ENCODE data around the gene OR52E2. TPM values are rescaled to one million over a fixed set of nuclear protein-coding genes. Genes with fewer than 3 reads are reported as not detected.

OR52E2 gene
- polyA plus RNA-seq, 2 of the 4 experiments (the other 2 are of a cell fraction), result not detected

DNA sequence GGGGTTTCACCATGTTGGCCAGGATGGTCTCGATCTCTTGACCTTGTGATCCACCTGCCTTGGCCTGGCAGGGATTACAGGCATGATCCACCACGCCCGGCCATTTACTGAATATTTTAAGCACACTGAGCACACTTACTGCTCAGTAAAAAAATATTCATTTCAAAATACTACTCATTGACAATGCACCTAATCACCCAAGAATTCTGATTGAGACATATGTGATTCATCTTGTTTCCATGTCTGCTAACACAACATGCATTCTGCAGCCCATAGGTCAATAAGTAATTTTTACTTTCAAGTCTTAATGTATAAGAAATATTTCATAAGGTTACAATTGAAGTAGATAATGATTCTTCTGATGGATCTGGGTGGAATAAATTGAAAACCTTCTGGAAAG lies 17.3 kb downstream of the OR52E2 start:
- no peak overlapping the region for H3K4me2 ChIP-seq
- no peaks in the 10 kb centered on the region for H3K9me3 ChIP-seq
- DNase-seq (ENCODE audit: low read depth in 1 of 2, low spot score in 1 of 2), result no peak
- H3K4me3 ChIP-seq, result no peak overlapping the region
- TF ChIP-seq, protein P1, sequence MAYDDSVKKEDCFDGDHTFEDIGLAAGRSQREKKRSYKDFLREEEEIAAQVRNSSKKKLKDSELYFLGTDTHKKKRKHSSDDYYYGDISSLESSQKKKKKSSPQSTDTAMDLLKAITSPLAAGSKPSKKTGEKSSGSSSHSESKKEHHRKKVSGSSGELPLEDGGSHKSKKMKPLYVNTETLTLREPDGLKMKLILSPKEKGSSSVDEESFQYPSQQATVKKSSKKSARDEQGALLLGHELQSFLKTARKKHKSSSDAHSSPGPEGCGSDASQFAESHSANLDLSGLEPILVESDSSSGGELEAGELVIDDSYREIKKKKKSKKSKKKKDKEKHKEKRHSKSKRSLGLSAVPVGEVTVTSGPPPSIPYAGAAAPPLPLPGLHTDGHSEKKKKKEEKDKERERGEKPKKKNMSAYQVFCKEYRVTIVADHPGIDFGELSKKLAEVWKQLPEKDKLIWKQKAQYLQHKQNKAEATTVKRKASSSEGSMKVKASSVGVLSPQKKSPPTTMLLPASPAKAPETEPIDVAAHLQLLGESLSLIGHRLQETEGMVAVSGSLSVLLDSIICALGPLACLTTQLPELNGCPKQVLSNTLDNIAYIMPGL (CRISPR knock-in tag; IDR thresholded peaks at IDR 0.05; ENCODE audit: borderline replicate concordance), result no peak
- TF ChIP-seq, protein P2, sequence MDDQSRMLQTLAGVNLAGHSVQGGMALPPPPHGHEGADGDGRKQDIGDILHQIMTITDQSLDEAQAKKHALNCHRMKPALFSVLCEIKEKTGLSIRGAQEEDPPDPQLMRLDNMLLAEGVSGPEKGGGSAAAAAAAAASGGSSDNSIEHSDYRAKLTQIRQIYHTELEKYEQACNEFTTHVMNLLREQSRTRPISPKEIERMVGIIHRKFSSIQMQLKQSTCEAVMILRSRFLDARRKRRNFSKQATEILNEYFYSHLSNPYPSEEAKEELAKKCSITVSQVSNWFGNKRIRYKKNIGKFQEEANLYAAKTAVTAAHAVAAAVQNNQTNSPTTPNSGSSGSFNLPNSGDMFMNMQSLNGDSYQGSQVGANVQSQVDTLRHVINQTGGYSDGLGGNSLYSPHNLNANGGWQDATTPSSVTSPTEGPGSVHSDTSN (IDR thresholded peaks at IDR 0.05), result no peak
- TF ChIP-seq EHF (CRISPR knock-in tag; IDR thresholded peaks at IDR 0.05) (no peak), ZNF302 (CRISPR knock-in tag; IDR thresholded peaks at IDR 0.05) (no peak), HEYL (CRISPR knock-in tag; IDR thresholded peaks at IDR 0.05) (no peak), NPAS2 (CRISPR knock-in tag; IDR thresholded peaks at IDR 0.05; ENCODE audit: borderline replicate concordance) (no peak), FOXS1 (CRISPR knock-in tag; IDR thresholded peaks at IDR 0.05) (no peak)
- ChIA-PET CTCF (no interaction called here), POLR2A (no interaction called here)
- 5% methylated on average over 3 of the region's 3 CpGs for WGBS (ENCODE audit: missing lambda C conversion rate)
- no peaks in the 10 kb centered on the region for H3K4me1 ChIP-seq
- H3K27ac ChIP-seq, result no peak overlapping the region
- no peak for ATAC-seq
- no peak for FAIRE-seq

DNA sequence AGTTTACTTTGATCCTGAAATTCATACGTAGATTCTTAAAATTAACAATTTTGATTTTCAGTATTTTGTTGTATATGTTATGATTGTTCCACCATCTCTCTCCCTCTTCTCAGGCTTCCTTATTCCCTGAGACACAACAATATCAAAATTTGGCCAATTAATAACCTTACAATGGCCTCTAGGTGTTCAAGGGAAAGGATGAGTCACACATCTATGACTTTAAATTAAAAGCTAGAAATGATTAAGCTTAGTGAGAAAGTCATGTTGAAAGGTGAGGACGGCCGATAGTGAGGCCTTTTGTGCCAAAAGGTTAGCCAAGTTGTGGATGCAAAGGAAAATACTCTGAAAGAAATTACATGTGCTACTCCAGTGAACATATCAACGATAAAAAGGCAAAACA lies 18.6 kb downstream of the OR52E2 start:
- Histone ChIP-seq H3K4me2 (no peak overlapping the region), H3K27ac (no peak overlapping the region), H3K4me3 (no peak overlapping the region), H3K9me3 (no peaks in the 10 kb centered on the region), H3K4me1 (no peaks in the 10 kb centered on the region)
- TF ChIP-seq HOXA7 (CRISPR knock-in tag; IDR thresholded peaks at IDR 0.05), result no peak
- no peak for TF ChIP-seq FOSL2 (IDR thresholded peaks at IDR 0.05)
- peak; percentile 38; the same call in 1 of the 2 replicates for TF ChIP-seq FOSL2 (CRISPR knock-in tag; IDR thresholded peaks at IDR 0.05)
- no peak for TF ChIP-seq MAZ (IDR thresholded peaks at IDR 0.05; ENCODE audit: borderline replicate concordance, low read depth, low read length)
- no peak for TF ChIP-seq RFX5 (IDR thresholded peaks at IDR 0.05)
- TF ChIP-seq HOXB13 (CRISPR knock-in tag; IDR thresholded peaks at IDR 0.05; ENCODE audit: low read depth), result no peak
- 14% methylated on average over 4 of the region's 4 CpGs for WGBS (ENCODE audit: missing lambda C conversion rate)
- ATAC-seq (no peak), DNase-seq (ENCODE audit: low read depth in 1 of 2, low spot score in 1 of 2) (no peak), FAIRE-seq (no peak)
- POLR2A ChIA-PET, result no interaction called here
- CTCF ChIA-PET, result no interaction called here

DNA sequence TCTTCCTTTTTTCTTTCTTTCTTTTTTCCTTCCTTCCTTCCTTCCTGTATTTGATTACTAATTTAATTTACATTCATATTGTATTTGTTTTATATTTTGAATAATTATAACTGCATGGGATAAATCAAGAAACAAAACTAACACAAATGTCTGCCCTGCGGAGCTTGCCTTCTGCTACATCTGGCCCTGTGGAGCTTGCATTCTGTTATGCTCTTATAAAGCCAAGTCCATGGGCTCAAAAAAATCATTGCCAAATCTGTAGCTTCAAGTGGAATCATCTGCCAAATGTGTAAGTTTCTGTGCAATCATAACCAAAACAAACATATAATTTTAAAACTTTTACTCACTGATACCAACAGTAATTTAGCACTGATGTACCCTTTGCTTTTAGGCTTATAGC lies 21.1 kb downstream of the OR52E2 start:
- no peak overlapping the region for H3K27ac ChIP-seq
- H3K4me1 ChIP-seq, result no peaks in the 10 kb centered on the region
- FAIRE-seq, result no peak
- no peak for DNase-seq (ENCODE audit: low read depth in 1 of 2, low spot score in 1 of 2)
- no peak for ATAC-seq
- TF ChIP-seq TP53 (CRISPR knock-in tag; IDR thresholded peaks at IDR 0.05) (no peak), RCOR1 (IDR thresholded peaks at IDR 0.05; ENCODE audit: low read depth, low read length) (no peak), CHD2 (IDR thresholded peaks at IDR 0.05; ENCODE audit: low read length, partially characterized antibody) (no peak), FOSL2 (IDR thresholded peaks at IDR 0.05) (no peak), FOSL2 (CRISPR knock-in tag; IDR thresholded peaks at IDR 0.05) (no peak), TFCP2L1 (CRISPR knock-in tag; IDR thresholded peaks at IDR 0.05) (no peak), RFX5 (IDR thresholded peaks at IDR 0.05) (no peak), ZFP36 (IDR thresholded peaks at IDR 0.05; ENCODE audit: borderline replicate concordance, partially characterized antibody) (no peak), CHD4 (IDR thresholded peaks at IDR 0.05; ENCODE audit: borderline replicate concordance) (no peak), NPAS2 (CRISPR knock-in tag; IDR thresholded peaks at IDR 0.05; ENCODE audit: borderline replicate concordance) (no peak), NFE2L2 (conservative IDR thresholded peaks at IDR 0.05; ENCODE audit: low read length) (no peak), CEBPB (IDR thresholded peaks at IDR 0.05) (no peak), HOXA7 (CRISPR knock-in tag; IDR thresholded peaks at IDR 0.05) (no peak), ZSCAN20 (CRISPR knock-in tag; IDR thresholded peaks at IDR 0.05) (no peak), MAFK (IDR thresholded peaks at IDR 0.05; ENCODE audit: partially characterized antibody) (no peak)
- TF ChIP-seq, protein P3, sequence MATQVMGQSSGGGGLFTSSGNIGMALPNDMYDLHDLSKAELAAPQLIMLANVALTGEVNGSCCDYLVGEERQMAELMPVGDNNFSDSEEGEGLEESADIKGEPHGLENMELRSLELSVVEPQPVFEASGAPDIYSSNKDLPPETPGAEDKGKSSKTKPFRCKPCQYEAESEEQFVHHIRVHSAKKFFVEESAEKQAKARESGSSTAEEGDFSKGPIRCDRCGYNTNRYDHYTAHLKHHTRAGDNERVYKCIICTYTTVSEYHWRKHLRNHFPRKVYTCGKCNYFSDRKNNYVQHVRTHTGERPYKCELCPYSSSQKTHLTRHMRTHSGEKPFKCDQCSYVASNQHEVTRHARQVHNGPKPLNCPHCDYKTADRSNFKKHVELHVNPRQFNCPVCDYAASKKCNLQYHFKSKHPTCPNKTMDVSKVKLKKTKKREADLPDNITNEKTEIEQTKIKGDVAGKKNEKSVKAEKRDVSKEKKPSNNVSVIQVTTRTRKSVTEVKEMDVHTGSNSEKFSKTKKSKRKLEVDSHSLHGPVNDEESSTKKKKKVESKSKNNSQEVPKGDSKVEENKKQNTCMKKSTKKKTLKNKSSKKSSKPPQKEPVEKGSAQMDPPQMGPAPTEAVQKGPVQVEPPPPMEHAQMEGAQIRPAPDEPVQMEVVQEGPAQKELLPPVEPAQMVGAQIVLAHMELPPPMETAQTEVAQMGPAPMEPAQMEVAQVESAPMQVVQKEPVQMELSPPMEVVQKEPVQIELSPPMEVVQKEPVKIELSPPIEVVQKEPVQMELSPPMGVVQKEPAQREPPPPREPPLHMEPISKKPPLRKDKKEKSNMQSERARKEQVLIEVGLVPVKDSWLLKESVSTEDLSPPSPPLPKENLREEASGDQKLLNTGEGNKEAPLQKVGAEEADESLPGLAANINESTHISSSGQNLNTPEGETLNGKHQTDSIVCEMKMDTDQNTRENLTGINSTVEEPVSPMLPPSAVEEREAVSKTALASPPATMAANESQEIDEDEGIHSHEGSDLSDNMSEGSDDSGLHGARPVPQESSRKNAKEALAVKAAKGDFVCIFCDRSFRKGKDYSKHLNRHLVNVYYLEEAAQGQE (IDR thresholded peaks at IDR 0.05), result no peak
- TF ChIP-seq, protein P4, sequence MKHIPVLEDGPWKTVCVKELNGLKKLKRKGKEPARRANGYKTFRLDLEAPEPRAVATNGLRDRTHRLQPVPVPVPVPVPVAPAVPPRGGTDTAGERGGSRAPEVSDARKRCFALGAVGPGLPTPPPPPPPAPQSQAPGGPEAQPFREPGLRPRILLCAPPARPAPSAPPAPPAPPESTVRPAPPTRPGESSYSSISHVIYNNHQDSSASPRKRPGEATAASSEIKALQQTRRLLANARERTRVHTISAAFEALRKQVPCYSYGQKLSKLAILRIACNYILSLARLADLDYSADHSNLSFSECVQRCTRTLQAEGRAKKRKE (CRISPR knock-in tag; IDR thresholded peaks at IDR 0.05; ENCODE audit: low read depth), result no peak
- WGBS (ENCODE audit: missing lambda C conversion rate), result 88% methylated on average over 1 of the region's 1 CpG
- H3K4me2 ChIP-seq, result no peak overlapping the region
- CTCF ChIA-PET, result no interaction called here
- no peak overlapping the region for H3K4me3 ChIP-seq
- POLR2A ChIA-PET, result no interaction called here
- H3K9me3 ChIP-seq, result no peaks in the 10 kb centered on the region
